DMS53 treated with DMSO at 0.1 percent for 48 hours (cell line): ENCODE results near the gene RND2.
"Not testable (repeated sequence)": the region's sequence is repeated elsewhere in the genome, so short reads cannot be mapped to it uniquely, and the experiment has no call there.

Experiments used
- DNase-seq: peaks from one replicate; lab custom pipeline; 2025; ENCODE audit not compliant: unreplicated experiment; lab: John Stamatoyannopoulos, UW

RND2 gene, protein sequence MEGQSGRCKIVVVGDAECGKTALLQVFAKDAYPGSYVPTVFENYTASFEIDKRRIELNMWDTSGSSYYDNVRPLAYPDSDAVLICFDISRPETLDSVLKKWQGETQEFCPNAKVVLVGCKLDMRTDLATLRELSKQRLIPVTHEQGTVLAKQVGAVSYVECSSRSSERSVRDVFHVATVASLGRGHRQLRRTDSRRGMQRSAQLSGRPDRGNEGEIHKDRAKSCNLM

DNA sequence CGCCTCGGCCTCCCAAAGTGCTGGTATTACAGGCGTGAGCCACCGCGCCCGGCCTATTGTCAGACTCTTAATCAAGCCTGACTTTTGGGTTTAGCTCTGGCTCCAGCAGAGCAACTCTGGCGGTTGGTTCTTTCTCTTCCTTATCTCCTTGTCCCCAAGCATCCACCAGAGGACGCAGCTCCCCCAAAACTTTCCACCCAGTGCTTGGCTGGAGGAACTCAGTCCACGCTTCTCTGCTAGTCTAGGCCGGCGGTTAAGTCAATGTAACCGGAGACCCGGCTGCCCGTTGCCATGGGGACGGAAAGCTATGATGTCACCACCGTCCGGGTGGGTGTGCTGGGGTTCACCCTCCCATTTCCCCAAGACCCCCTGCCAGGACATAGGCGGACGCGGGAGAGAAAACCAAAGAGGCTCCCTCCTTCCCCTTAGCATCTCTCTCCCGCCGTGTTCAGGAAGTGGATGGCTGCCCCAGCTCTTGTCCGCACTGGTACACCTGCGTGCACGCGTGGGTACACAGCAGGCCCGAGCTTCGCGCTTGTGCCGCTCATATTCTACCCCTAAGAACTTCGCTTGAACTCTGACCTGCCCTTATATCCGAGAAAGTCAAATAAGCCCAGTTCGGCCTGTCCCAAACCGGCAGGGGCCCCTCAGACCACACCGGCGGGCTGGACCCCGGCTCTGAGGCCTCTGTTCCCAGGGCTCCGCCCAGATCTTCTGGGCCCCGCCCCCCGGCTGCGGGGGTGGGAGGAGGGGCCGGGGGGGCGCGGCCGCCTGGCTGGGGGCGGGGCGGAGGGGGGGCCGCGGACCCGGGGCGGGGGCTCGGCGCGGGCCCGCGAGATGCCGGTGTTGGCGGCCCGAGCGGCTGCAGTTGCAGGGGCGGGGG lies at the start of gene RND2:
TSS of gene RND2 (plus strand) at position 825 of the 883 bp plus-strand sequence. CDS start 117 bp downstream, outside the sequence.
- DNase-seq: peak; percentile 95

DNA sequence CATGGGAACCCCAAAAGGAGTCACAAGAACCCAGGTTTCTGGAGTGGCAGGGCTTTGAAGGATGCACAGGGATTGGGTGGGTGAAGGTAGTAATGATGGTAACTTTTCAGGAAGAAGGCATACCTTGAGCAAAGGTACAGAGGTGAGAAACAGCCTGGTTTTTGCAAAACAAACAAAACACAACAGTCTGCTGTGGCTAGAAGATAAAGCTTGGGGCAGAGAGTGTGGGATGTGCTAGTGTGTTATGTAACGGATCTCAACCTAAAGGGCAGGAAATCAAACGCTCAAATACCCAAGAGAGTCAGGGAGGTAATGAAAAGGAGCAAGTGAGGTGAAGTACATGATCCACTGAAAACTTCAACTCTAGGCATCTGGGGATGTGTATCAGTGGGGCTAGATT lies 49.8 kb upstream of the RND2 start:
- no peak for DNase-seq

DNA sequence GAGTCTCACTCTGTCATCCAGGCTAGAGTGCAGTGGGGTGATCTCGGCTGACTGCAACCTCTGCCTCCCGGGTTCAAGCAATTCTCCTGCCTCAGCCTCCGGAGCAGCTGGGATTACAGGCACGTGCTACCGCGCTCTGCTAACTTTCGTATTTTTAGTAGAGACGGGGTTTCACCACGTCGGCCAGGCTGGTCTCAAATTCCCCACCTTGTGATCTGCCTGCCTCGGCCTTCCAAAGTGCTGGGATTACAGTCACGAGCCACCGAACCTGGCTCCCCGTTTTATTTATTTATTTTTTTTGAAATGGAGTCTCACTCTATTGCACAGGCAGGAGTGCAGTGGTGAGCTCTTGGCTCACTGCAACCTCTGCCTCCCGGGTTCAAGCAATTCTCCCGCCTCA lies 49.3 kb upstream of the RND2 start:
- DNase-seq: not testable (repeated sequence)

DNA sequence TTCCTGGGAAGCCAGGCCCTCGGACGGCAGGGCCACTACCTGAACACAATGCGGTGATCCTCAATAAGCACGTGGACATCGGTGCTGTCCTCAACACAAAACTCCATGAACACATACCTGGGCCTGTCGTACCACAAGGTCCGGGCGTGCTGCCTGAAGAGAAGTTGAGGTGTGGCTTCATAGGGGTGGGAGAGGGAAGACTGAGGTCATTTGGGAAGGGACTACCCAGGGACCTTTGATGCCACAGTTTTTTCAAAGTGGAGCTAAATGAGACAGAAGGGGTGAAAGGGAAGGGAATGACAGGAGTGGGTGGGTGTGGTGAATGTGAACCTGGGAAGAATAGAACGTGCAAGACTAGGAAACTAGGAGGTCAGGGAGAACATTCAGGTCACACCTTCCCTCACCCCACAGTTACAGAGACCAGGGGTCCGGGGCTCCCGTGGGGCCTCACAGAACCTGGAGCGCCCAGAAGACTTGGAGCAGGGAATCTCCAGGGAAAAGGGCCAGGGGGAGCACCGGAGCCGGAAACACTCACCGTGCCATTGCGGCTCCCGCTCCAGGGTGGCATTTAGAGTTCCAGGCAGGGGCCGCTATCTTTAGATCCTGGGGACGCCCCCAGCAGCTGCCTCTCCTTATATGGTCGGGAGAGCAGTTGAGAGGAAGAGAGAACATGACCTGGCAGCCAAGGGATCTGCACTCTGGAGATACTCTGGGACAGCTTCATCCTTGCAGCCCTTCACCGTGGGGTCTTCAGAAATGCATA lies 45.3 kb upstream of the RND2 start, which contains the start of gene PTGES3L:
TSS of gene PTGES3L (minus strand) at position 570 of the 763 bp plus-strand sequence. CDS start at position 543, 27 bp downstream.
- peak; percentile 86 for DNase-seq

DNA sequence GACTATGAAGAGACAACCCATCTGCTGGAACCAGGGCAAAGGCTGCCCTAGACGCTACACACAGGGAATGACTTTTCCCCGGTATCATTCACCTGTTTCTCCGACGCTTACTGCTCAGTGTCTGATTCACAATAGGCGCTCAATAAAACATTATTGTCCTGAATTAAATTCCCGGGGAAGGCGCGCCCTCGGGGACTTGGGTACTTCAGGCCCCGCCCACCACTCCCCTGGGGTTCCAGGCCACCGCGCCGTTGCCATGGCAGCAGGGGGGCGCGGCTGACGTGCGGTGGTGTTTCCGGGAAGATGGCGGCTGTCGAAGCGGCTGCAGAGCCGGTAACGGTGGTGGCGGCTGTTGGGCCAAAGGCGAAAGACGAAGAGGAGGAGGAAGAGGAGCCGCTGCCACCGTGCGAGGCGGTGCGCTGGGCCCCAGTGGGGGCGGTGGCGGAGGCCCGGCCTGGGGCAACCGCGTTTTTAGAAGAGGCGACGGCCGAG lies 44.7 kb upstream of the RND2 start, which contains the start of gene RUNDC1:
TSS of gene RUNDC1 (plus strand) at position 292 of the 492 bp plus-strand sequence. CDS start at position 304, 12 bp downstream.
- peak; percentile 85 for DNase-seq

DNA sequence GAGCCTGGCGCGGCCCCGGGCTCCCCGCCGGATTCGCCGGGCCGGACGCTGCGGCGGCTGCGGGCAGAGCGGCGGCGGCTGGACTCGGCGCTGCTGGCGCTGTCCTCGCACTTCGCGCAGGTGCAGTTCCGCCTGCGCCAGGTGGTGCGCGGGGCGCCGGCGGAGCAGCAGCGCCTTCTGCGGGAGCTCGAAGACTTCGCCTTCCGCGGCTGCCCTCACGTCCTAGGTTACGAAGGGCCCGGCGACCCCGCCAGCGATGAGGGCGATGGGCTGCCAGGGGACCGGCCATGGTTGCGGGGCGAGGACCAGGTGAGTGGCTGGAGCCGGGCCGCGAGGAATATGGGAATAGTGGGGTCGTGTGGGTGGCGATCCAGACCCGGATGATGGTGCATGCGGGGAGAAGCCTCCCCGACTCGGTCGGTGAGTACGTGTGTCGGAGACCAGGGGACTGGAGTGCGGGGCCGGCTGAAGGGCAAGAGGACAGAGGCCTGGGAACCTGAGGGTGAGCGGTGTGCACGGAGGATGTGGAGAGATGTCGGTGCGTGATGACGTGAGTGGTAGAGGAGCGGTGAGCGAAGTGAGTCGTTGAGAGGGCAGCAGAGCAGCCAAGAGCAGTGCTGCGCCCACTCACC lies 44.1 kb upstream of the RND2 start:
- DNase-seq: peak; percentile 63

DNA sequence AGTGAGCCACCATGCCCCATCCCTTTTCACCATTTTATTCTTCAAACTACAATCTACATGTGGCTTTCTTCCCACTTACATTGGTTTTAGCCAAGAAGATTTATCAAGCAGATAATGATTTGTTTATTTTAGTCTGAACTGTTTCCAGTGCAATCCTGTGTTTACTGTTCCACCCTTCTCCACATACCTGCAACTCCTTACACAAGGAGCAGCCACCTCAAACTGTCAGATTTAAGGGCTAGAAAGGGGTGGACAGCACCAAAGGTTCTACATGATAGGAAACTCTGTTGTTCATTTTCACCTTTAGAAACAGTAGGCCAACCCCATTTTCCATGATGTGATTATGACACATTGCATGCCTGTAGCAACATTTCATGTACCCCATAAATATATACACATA lies 42.8 kb upstream of the RND2 start:
- no peak for DNase-seq

DNA sequence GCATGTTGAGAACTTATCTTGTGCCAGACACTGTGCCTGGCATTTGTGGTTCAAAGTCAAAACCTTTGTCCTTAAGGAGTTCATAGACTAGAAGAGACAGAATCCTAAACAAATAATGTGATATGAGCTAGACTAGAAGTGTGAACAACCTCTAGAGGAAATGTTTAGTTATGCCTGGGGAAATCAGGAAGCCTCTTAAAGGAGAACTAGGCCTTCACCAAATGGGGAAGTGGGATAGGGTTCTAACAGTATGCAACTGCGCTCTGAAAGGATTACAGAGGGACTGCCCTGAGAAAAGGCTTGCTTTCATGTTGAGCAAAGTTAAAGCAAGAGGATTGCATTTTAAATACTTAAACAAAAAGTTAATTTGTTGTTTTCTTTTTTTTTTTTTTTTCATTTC lies 39.8 kb upstream of the RND2 start:
- no peak for DNase-seq

DNA sequence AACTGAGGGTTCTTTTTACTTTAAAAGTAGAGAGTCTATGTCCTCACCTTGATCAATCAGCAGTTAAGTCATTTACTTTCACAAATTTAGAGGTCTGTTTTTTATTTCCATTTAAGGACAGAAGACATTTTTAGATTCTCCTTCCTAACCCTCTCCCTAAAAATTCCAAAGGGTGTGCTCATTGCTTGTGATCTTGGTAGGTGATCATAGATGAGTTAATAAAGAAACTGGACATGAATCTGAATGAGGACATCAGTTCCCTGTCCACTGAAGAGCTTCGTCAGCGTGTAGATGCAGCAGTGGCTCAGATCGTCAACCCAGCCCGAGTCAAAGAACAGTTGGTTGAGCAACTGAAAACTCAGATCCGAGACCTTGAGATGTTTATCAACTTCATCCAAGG lies 35.9 kb upstream of the RND2 start:
- no peak for DNase-seq

DNA sequence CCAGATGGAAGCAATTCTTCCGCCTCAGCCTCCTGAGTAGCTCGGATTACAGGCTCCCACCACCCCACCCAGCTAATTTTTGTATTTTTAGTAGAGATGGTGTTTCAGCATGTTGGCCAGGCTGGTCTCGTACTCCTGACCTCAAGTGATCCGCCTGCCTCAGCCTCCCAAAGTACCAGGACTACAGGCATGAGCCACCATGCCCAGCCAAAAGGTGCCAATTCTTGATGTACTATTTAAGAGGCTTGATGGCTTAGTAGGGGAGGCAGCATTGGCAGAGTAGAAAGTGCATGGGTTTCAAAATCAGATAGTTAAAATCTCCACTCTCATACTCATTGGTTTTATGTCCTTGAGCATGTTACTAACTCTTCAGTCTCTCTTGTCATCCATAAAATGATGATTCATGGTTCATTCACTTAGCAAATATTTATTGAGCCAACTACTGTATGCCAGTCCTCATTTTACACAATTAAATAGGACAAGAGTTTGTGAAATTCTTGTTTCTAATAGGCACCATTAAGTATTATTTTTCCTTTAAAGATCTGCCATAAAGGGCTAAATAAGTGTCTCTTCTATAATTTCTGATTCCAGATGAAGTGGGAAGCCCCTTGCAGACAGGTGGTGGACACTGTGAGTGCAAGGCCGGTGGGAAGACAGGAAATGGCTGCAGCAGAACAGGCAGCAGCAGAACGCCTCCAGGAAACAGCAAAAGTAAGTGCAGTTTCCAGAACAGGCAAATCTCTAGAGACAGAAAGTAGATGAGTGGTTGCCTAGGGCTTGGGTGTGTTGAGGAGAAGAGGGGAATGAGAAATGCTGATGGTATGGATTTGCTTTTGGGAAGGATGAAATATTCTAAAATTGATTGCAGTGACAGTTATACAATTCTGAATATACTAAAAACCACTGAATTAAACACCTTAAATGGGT lies 35.0 kb upstream of the RND2 start:
- peak; percentile 65 for DNase-seq

DNA sequence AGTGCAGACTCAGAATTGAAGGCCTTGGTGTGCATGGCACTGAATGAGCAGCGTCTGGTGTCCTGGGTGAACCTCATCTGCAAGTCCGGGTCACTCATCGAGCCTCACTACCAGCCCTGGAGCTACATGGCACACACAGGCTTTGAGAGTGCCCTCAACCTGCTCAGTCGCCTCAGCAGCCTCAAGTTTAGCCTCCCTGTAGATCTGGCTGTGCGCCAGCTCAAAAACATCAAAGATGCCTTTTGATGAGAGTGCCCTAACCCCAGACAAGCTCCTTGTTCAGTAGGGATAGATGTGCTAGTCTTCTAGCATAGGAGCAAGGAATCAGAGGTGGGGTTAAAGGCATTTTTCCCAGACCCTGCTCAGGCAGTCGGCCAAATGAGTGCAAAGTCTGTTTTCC lies 33.6 kb upstream of the RND2 start:
- no peak for DNase-seq

DNA sequence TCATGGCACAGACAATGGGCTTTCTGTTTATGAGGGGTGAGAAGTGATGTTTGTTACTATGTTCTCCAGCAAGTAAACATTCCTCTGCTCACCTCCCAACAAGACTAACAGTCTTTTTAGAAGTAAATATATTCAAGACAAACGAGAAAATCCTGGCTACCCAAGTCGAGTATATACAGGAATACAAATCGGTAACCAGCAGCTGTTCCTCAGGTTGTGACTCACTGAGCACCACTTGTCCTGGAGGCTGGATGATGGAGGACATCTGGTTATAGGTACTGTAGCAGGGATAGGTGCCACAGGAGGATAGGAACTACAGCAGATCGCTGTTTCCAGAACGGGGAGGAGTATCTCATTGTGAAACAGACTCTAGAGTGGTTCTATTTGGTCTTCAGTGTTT lies 32.2 kb upstream of the RND2 start:
- DNase-seq: no peak

DNA sequence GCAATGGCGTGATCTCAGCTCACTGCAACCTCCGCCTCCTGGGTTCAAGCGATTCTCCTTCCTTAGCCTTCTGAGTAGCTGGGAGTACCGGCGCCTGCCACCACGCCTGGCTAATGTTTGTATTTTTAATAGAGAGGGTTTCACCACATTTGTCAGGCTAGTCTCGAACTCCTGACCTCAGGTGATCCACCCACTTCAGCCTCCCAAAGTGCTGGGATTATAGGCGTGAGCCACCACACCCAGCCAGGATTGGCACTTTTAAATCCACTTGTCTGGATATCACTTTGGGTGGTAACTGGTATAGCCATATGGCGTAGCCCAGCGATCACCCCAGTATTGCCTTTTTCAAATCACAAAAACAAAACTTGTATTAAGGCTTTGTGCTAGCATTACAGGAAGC lies 31.1 kb upstream of the RND2 start:
- not testable (repeated sequence) for DNase-seq

DNA sequence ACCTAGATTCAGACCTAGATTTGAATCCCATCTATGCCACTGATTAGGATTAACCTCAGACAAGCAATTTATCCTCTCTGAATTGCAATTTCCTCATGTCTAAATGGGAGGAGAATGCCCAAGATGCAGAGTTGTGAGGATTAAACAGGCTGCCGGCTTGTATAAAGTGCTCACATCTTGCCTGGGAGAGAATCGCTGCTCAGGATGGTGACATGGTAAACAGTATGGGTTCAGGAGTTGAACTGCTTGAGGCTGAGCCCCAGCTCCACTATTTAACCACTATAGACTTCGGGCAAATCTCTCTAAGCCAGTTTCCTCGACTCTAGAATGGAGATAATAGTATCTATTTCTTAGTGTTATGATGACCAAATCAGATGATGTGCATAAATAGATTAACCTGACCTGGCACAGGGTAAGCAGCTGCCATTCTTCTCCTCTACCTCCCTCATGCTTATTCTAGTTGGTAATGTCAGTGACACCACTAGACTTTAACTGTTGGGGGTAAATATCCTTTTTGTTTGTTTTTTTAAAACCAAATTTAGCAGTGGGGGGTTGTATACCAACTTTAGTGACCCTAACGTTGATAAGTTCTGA lies 27.5 kb upstream of the RND2 start:
- no peak for DNase-seq

DNA sequence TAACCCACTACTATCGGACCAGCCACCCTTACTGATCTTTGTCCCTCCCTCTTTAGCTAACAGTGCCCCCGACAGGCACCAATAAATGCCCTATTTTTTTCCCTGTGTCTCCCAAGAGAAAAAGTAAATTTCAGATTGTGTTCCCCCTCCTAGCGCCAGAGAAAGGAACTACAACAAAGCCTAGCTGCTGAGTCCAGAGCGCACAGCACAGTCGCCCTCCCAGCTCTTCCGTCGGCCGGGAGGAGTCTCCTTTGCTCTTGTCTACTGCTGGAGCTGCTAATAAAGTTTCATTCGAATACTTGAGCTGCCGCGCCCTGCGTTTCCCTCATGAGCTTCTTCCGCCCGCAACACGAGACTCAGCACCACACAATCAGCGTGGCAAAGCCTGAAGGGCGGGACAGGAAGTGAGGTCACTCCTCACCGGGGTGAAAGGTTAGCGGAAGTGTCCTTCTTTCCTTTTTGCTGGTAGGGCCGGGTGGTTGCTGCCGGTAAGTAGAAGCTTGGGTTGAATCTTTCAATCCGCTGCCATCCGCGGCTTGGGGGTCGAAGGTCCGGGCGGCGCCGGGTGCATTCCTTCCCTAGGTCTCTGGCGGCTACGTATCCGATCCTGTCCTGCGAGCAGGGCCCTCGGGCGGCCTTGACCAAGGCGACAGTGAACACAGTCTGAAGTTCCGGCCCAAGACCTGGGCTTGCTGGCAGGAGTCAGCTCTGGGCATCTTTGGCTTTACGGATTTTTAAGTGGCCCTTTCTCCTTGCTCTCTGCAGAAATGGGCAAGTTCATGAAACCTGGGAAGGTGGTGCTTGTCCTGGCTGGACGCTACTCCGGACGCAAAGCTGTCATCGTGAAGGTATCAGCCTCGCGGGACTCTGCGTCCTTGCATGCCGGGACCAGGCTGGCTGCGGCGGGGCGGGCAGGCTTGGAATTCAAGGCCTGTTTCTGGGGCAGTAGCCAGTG lies 26.8 kb upstream of the RND2 start, which contains the start of gene RPL27:
TSS of gene RPL27 (plus strand) at position 436 of the 955 bp plus-strand sequence. CDS start at position 768, 332 bp downstream.
- DNase-seq: peak; percentile 99

DNA sequence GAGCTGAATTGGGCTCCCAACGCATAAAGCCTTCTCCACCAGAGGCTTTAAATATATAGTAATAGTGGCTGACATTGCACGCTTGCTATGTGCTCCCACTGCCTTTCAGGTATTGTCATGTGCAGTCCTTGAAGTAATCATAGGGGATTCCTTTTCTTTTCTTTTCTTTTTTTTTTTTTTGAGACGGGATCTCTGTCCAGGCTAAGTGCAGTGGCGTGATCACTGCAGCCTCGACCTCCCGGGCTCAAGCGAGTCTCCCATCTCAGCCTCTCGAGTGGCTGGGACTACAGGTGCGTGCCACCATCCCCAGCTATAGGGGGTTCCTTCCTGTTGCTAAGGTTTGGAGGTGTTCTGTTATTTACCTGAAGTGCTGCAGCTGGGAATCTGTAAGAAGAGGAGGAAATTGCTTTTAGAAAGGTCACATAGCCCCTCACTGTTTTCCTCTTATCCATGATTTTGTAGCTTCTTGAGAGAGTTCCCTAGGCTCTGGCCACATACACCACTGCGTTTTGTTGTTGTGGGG lies 26.0 kb upstream of the RND2 start:
- DNase-seq: no peak

DNA sequence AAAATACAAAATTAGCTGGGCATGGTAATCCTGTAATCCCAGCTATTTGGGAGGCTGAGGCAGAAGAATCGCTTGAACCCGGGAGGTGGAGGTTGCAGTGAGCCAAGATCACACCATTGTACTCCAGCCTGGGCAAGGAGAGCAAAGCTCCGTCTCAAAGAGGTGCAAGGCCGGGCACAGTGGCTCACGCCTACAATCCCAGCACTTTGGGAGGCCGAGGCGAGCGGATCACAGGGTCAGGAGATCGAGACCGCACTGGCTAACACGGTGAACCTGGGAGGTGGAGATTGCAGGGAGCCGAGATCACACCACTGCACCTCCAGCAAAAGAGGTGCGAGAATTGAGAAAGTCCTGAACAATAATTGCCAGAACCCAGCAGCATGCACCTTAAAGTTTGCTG lies 24.1 kb upstream of the RND2 start:
- not testable (repeated sequence) for DNase-seq
